ENCODE data around the gene LIPN.

The LIPN gene

DNA sequence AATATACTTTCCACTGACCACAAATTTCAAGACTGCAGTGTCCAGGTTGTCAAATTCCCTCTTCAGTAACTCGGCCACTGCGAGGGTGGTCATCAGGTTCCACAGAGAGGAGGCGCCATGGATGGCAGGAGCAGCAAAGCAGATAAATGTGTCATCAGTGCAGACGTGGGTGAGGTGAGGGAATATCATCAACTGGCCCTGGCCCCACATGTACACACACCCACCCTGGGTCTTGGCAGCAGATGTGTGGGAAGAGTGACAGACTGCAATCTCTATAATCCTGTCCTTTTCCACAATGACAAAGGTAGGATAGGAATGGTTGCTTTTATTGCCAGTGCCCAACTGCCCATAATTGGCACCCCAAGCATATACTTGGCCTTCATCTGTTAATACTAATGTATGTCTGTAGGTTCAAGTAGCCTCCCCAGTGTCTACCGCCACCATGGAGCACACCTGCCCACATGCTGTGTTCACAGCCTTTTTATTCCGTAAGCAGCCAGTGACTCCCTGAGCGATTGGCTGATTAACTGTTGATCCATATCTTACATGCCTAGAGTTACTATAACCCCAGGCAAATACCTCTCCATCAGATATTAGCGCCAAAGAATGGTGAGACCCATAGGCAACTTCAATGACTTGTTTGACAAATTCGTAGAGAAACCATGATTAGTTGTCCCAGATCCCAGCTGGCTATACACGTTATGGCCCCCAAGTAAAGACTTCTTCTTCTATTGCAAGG lies 26.4 kb downstream of the LIPN start:
- TF ChIP-seq, protein P1, sequence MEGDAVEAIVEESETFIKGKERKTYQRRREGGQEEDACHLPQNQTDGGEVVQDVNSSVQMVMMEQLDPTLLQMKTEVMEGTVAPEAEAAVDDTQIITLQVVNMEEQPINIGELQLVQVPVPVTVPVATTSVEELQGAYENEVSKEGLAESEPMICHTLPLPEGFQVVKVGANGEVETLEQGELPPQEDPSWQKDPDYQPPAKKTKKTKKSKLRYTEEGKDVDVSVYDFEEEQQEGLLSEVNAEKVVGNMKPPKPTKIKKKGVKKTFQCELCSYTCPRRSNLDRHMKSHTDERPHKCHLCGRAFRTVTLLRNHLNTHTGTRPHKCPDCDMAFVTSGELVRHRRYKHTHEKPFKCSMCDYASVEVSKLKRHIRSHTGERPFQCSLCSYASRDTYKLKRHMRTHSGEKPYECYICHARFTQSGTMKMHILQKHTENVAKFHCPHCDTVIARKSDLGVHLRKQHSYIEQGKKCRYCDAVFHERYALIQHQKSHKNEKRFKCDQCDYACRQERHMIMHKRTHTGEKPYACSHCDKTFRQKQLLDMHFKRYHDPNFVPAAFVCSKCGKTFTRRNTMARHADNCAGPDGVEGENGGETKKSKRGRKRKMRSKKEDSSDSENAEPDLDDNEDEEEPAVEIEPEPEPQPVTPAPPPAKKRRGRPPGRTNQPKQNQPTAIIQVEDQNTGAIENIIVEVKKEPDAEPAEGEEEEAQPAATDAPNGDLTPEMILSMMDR (IDR thresholded peaks at IDR 0.05), result no peak

DNA sequence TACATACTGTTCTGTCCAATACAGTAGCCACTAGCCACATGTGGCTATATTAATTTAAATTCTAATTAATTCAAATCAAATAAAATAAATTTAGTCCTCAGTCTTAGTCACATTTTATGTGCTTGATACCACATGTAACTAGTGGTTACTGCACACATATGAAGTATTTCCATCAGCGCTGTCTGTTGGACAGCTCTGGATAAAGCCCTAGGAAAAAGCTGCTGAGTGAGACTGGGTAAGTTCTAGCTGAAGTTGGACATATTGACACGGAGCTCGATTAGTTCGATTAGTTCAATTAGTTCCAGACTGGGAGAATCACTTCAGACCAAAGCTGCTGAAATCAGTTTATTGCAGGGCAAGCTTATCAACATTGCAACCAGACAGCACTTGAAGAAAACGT lies 27.6 kb downstream of the LIPN start:
- TF ChIP-seq, protein P1 (IDR thresholded peaks at IDR 0.05), result no peak

DNA sequence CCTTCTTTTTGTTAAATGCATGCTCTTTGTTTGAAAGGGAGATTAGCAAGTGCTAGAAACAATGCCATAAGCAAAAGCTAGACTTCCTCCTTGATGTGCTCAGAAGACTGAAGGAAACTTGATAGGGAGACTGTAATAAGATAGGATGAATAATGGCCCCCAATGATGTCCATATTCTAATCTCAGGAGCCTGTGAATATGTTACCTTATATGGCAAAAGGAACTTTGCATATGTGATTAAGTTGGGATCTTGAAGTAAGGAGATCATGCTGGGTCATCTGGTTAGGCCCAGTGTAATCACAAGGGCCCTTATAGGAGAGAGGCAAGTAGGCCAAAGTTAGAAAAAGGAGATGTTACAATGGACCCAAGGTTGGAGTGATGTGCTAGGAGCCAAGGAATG lies 29.1 kb downstream of the LIPN start:
- TF ChIP-seq, protein P1 (IDR thresholded peaks at IDR 0.05), result no peak

DNA sequence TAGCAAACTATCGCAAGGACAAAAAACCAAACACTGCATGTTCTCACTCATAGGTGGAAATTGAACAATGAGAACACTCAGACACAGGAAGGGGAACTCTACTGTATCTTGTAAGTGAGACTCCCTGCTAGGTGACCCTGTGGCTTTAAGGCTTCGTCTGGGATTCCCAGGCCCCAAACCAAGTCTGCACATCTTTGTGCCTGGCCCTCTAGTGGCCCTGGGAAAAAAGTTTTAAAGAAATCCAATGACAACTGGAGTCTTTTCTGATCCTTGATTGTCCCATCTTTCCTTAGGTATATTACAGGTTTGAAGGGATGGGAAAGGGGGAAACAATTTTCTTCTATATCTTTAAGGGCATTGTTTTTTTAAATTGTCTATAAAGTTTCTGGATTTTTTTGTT lies 32.1 kb downstream of the LIPN start:
- TF ChIP-seq, protein P1 (IDR thresholded peaks at IDR 0.05), result peak; percentile 47; the same call in 1 of the 2 replicates

DNA sequence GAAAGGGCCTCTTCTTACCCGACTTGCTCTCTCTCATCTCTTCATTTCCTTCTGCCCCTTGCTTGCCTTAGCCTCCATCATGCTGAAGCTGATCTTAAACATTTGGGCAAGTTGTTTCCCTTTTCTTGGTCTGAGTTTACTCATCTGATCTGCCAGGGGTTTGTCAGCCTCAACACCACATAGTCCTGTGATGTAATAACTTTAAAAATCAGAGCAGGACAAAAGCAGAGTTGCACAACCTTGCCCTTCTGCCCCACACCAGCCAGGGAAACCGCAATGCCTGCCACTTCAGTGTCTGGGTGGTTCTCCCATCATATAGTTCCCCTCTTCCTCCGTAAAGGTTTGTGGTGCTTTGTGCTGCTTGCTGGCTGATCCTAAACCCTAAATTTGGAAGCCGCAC lies 32.8 kb downstream of the LIPN start:
- TF ChIP-seq, protein P1 (IDR thresholded peaks at IDR 0.05), result no peak

DNA sequence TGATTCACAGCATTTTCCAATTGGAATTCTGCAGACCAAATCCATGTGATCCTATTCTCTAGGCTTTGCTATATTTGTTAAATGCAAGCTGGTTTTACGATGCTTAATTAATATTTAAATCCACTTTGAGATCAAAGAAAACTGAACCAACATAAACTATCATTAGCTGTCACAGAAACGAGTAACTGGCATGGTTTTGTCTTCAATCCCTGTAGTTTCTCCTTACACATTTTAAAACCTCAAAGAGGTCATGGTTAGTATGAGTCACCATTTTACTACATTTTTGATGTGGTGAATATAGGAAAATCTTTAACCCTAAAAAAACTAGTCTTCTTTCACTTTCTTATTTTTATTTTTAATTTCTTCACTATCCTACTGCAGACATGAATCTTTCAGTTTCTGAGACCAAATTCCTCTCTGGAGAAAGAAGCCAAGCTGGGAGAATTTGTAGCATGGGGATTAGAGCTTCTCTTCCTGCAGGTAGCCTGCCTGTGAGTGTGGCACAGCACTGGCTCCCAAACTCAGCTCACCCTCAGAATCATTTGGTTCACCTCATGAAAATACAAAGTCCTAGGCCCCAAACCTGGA lies 34.0 kb downstream of the LIPN start:
- TF ChIP-seq, protein P1 (IDR thresholded peaks at IDR 0.05), result no peak

DNA sequence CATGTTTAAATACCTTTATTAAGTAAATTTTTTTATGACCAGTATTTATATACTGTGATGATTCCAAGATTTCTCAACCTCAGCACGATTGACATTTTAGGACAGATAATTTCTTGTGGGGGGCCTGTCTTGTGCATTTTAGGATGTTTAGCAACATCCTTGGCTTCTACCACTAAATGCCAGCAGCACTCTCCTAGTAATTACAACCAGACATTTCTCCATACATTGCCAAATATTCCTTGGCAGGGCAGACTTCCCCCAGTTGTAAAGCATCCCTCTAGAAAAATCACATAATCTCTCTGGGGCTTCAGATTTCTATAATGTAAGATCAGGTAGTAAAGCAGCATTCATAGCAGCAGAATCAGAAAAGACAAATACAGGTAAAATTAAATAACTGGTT lies 34.9 kb downstream of the LIPN start:
- TF ChIP-seq, protein P1 (IDR thresholded peaks at IDR 0.05), result no peak
